GM12864 (cell line): ENCODE data around the gene RASAL1.

Source experiments
- DNase-seq: peaks from one replicate; pipeline ENCODE4 v3.0.0-alpha.2; 2011; ENCODE audit warnings: low read depth
- H3K4me3 ChIP-seq: 2 replicates; pipeline ENCODE4 v1.5.1; 2011; ENCODE audit warnings: mild to moderate bottlenecking, low read depth, low read length, control low read depth
- TF ChIP-seq, protein P1 (sequence below): IDR thresholded peaks from 2 replicates; pipeline ENCODE4 v1.5.1; 2011; ENCODE audit warnings: low read depth, mild to moderate bottlenecking, moderate library complexity, low read length, control low read depth, inconsistent platforms; ENCODE audit errors: missing control alignments

Gene RASAL1

GRCh38 chr12:113169697-113170096, 34.1 kb upstream of the RASAL1 start:
- TF ChIP-seq, protein P1, sequence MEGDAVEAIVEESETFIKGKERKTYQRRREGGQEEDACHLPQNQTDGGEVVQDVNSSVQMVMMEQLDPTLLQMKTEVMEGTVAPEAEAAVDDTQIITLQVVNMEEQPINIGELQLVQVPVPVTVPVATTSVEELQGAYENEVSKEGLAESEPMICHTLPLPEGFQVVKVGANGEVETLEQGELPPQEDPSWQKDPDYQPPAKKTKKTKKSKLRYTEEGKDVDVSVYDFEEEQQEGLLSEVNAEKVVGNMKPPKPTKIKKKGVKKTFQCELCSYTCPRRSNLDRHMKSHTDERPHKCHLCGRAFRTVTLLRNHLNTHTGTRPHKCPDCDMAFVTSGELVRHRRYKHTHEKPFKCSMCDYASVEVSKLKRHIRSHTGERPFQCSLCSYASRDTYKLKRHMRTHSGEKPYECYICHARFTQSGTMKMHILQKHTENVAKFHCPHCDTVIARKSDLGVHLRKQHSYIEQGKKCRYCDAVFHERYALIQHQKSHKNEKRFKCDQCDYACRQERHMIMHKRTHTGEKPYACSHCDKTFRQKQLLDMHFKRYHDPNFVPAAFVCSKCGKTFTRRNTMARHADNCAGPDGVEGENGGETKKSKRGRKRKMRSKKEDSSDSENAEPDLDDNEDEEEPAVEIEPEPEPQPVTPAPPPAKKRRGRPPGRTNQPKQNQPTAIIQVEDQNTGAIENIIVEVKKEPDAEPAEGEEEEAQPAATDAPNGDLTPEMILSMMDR: no peak
- DNase-seq: no peak
- no peak overlapping the region for H3K4me3 ChIP-seq

DNA sequence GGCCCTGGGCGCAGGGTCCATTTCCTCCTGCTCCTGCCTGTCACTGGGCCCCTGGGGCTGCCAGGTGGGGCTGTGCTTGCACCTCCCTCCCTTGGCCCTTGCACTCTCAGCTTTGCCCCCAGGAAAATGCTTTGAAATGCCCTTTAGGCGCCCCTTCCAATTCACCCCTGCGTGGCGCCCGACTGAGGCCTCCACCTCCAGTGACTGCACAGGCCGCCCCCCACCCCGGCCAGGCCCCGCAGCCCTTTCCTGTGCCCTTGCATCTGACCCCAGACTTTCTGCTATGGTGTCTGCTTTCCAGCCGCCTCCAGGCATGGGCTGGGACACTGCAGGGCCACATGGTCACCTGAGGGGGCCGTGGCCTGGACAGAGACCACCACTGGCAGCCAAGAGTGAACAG, 32.3 kb upstream of the RASAL1 start:
- TF ChIP-seq, protein P1: no peak
- H3K4me3 ChIP-seq: no peak overlapping the region
- DNase-seq: no peak

- no peak overlapping the region for H3K4me3 ChIP-seq
- TF ChIP-seq, protein P1: no peak
- no peak for DNase-seq
These were observed 30.2 kb upstream of the RASAL1 start for GRCh38 chr12:113165521-113166450.

GRCh38 chr12:113164014-113164413, 28.5 kb upstream of the RASAL1 start:
- no peak overlapping the region for H3K4me3 ChIP-seq
- TF ChIP-seq, protein P1: no peak
- no peak for DNase-seq

GRCh38 chr12:113163030-113163360, 27.4 kb upstream of the RASAL1 start:
- TF ChIP-seq, protein P1: no peak
- H3K4me3 ChIP-seq: no peak overlapping the region

GRCh38 chr12:113162102-113163029, 26.8 kb upstream of the RASAL1 start:
- no peak for DNase-seq
- H3K4me3 ChIP-seq: no peak overlapping the region
- TF ChIP-seq, protein P1: no peak

More at GRCh38 chr12:113163030-113163360, 27.4 kb upstream of the RASAL1 start:
- DNase-seq: no peak
